OCI-LY1 (cell line): Measurements from ENCODE around the gene C22orf23.

Experiments used
- CTCF ChIP-seq: fragments of 200-600 bp; sonication (generic), shearing (Covaris generic); IDR thresholded peaks from 2 replicates; pipeline ENCODE4 v1.5.1; 2017; ENCODE audit warnings: mild to moderate bottlenecking, antibody characterized with exemption, low read length, moderate library complexity, mixed read lengths
- EZH2 ChIP-seq: fragments of 200-600 bp; sonication (generic), shearing (Covaris generic); IDR thresholded peaks from 2 replicates; pipeline ENCODE4 v1.8.0; 2017; ENCODE audit warnings: borderline replicate concordance, mixed run types, mild to moderate bottlenecking, antibody characterized with exemption, low read length, moderate library complexity, mixed read lengths

GRCh38 chr22:37968452-37969251 is 15.3 kb upstream of the C22orf23 start:
- TF ChIP-seq CTCF (no peak), EZH2 (no peak)
